Measurements from ENCODE around the gene PRDX1. TPM values are rescaled to one million over a fixed set of nuclear protein-coding genes. Genes with fewer than 3 reads are reported as not detected.
"Not testable (repeated sequence)": the region's sequence is repeated elsewhere in the genome, so short reads cannot be mapped to it uniquely, and the experiment has no call there.

The PRDX1 gene
- total RNA-seq, 1 donor from 2014 or later = 297 TPM

DNA sequence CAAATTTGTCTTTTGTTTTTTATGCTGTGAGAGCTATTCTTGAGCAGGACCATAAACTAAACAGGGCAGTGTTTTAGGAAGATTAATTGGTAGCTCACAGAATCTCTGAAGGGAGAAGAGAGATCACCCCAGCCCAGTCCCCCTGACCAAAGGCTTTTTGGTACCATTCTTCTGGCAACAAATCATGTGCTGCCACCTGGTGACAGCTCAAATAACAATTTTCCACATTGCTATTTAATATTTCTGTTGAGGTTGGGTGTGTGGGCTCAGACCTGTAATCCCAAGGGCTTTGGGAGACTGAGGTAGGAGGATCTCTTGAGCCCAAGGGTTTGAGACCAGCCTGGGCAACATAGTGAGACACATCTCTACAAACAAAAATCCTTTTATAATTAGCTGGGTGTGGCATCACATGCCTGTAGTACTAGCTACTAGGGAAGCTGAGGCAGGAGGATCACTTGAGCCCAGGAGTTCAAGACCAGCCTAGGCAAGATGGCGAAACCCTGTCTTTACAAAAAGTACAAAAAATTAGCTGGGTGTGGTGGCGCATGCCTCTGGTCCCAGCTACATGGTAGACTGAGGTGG is 28.5 kb downstream of the PRDX1 start:
- Mint-ChIP-seq H3K4me3 (ENCODE audit: unreplicated experiment) (no peak overlapping the region), H3K27me3 (ENCODE audit: low read depth) (peaks cover 5% of the 10 kb centered on the region), H3K4me1 (ENCODE audit: low read depth) (no peaks in the 10 kb centered on the region), H3K27ac (ENCODE audit: unreplicated experiment) (no peak overlapping the region), H3K36me3 (ENCODE audit: low read depth) (no peaks in the 10 kb centered on the region), H3K9me3 (ENCODE audit: low read depth) (no peaks in the 10 kb centered on the region)
- DNase-seq (ENCODE audit: low spot score) = no peak
- TF ChIP-seq, protein P1, sequence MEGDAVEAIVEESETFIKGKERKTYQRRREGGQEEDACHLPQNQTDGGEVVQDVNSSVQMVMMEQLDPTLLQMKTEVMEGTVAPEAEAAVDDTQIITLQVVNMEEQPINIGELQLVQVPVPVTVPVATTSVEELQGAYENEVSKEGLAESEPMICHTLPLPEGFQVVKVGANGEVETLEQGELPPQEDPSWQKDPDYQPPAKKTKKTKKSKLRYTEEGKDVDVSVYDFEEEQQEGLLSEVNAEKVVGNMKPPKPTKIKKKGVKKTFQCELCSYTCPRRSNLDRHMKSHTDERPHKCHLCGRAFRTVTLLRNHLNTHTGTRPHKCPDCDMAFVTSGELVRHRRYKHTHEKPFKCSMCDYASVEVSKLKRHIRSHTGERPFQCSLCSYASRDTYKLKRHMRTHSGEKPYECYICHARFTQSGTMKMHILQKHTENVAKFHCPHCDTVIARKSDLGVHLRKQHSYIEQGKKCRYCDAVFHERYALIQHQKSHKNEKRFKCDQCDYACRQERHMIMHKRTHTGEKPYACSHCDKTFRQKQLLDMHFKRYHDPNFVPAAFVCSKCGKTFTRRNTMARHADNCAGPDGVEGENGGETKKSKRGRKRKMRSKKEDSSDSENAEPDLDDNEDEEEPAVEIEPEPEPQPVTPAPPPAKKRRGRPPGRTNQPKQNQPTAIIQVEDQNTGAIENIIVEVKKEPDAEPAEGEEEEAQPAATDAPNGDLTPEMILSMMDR (IDR thresholded peaks at IDR 0.05) = peak; percentile 90

DNA sequence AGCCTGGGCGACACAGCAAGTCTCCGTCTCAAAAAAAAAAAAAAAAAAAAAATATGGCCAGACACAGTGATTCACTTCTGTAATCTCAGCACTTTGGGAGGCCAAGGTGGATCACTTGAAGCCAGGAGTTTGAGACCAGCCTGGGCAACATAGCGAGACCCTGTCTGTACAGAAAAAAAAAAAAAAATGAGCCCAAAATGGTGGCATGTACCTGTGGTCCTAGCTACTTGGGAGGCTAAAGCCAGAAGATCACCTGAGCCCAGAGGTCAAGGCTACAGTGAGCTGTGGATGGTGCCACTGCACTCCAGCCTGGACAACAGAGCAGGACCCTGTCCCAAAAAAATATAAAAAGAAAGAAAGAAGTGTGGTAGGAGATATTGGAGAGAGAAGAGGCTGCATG is 29.0 kb downstream of the PRDX1 start:
- no peak overlapping the region for H3K27ac Mint-ChIP-seq (ENCODE audit: unreplicated experiment)
- DNase-seq (ENCODE audit: low spot score) = no peak
- no peaks in the 10 kb centered on the region for H3K36me3 Mint-ChIP-seq (ENCODE audit: low read depth)
- no peaks in the 10 kb centered on the region for H3K4me1 Mint-ChIP-seq (ENCODE audit: low read depth)
- peaks cover 7% of the 10 kb centered on the region for H3K27me3 Mint-ChIP-seq (ENCODE audit: low read depth)
- H3K4me3 Mint-ChIP-seq (ENCODE audit: unreplicated experiment) = no peak overlapping the region
- H3K9me3 Mint-ChIP-seq (ENCODE audit: low read depth) = no peaks in the 10 kb centered on the region
- TF ChIP-seq, protein P1 (IDR thresholded peaks at IDR 0.05) = no peak

- Mint-ChIP-seq H3K4me3 (ENCODE audit: unreplicated experiment) (no peak overlapping the region), H3K27me3 (ENCODE audit: low read depth) (peaks cover 7% of the 10 kb centered on the region), H3K27ac (ENCODE audit: unreplicated experiment) (no peak overlapping the region), H3K9me3 (ENCODE audit: low read depth) (no peaks in the 10 kb centered on the region), H3K4me1 (ENCODE audit: low read depth) (no peaks in the 10 kb centered on the region), H3K36me3 (ENCODE audit: low read depth) (no peaks in the 10 kb centered on the region)
- no peak for DNase-seq (ENCODE audit: low spot score)
- TF ChIP-seq, protein P1 (IDR thresholded peaks at IDR 0.05) = no peak
Observed at GRCh38 chr1:45491487-45492260, 30.0 kb downstream of the PRDX1 start.

- H3K4me1 Mint-ChIP-seq (ENCODE audit: low read depth) = no peaks in the 10 kb centered on the region
- H3K27ac Mint-ChIP-seq (ENCODE audit: unreplicated experiment) = no peak within 1 kb of the TSS
- no peaks in the 10 kb centered on the region for H3K9me3 Mint-ChIP-seq (ENCODE audit: low read depth)
- TF ChIP-seq, protein P1 (IDR thresholded peaks at IDR 0.05) = no peak
- peaks cover 7% of the 10 kb centered on the region for H3K27me3 Mint-ChIP-seq (ENCODE audit: low read depth)
- DNase-seq (ENCODE audit: low spot score) = no peak
- H3K4me3 Mint-ChIP-seq (ENCODE audit: unreplicated experiment) = no peak within 1 kb of the TSS
- H3K36me3 Mint-ChIP-seq (ENCODE audit: low read depth) = no peaks in the 10 kb centered on the region
Observed at GRCh38 chr1:45490626-45491486, 30.8 kb downstream of the PRDX1 start, which contains the start of gene TESK2. Gene TESK2, minus strand, starts transcription at chr1:45491163. Its CDS starts 33,378 bp downstream, at chr1:45457785.

GRCh38 chr1:45490121-45490625 is 31.5 kb downstream of the PRDX1 start:
- Mint-ChIP-seq H3K9me3 (ENCODE audit: low read depth) (no peaks in the 10 kb centered on the region), H3K4me3 (ENCODE audit: unreplicated experiment) (no peak overlapping the region), H3K27ac (ENCODE audit: unreplicated experiment) (no peak overlapping the region), H3K4me1 (ENCODE audit: low read depth) (no peaks in the 10 kb centered on the region), H3K36me3 (ENCODE audit: low read depth) (no peaks in the 10 kb centered on the region), H3K27me3 (ENCODE audit: low read depth) (peaks cover 7% of the 10 kb centered on the region)
- TF ChIP-seq, protein P1 (IDR thresholded peaks at IDR 0.05) = no peak
- no peak for DNase-seq (ENCODE audit: low spot score)

DNA sequence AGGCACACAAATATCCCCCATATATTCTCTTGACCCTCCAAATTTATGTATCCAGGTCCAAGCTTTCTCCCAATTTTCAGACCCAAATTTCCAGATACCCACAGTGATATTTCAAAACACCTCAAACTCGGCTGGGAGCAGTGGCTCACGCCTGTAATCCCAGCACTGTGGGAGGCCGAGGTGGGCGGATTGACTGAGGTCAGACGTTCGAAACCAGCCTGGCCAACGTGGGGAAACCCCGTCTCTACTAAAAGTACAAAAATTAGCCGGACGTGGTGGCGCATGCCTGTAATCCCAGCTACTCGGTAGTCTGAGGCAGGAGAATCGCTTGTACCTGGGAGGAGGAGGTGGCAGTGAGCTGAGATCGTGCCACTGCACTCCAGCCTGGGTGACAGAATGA is 32.3 kb downstream of the PRDX1 start:
- not testable (repeated sequence) for H3K4me3 Mint-ChIP-seq (ENCODE audit: unreplicated experiment); H3K4me1 Mint-ChIP-seq (ENCODE audit: low read depth); H3K27ac Mint-ChIP-seq (ENCODE audit: unreplicated experiment); H3K9me3 Mint-ChIP-seq (ENCODE audit: low read depth); H3K36me3 Mint-ChIP-seq (ENCODE audit: low read depth); H3K27me3 Mint-ChIP-seq (ENCODE audit: low read depth)
- DNase-seq (ENCODE audit: low spot score) = peak; percentile 64

Data from chondrocyte (in vitro differentiated cells).